K562 (cell line): ENCODE results near the gene TUBB2A. TPM values are rescaled to one million over a fixed set of nuclear protein-coding genes. Genes with fewer than 3 reads are reported as not detected.

Source experiments
- ATAC-seq: fragments of 200-7000 bp; cut with Tn5 transposase; 3 replicates; pipeline ENCODE4 v1.9.1; 2020; ENCODE audit warnings: moderate library complexity
- BruUV-seq: library from RNA; stranded (reverse); fragments of 400-500 nt; replicated peaks from 2 replicates; lab custom pipeline; 2021; lab: Mats Ljungman, UMichigan
- CTCF ChIA-PET: fragments of 300-600 bp; formaldehyde crosslinking; extraction: SDS; loops from one replicate; lab custom pipeline; 2021; ENCODE audit warnings: low intra/inter-chr PET ratio; lab: Yijun Ruan, JAX
- POLR2A ChIA-PET: fragments of 300-600, 350-650 bp; sonication (Branson Sonifier 250); formaldehyde crosslinking; extraction: SDS; loops from one replicate; lab custom pipeline; 2021; ENCODE audit warnings: antibody characterized with exemption, inconsistent platforms; lab: Yijun Ruan, JAX
- DNase-seq, 4 experiments: peaks; one replicate each; pipeline versions ENCODE4 v3.0.0 to v3.0.0-alpha.2; 2011 to 2018; ENCODE audit warnings: low spot score in 3 of 4, mixed read lengths in 3 of 4; ENCODE audit errors: extremely low read depth in 1 of 4
- FAIRE-seq: peaks from 2 replicates; lab custom pipeline; 2011; peaks lifted over from hg19 to GRCh38; lab: Jason Lieb, UNC
- H2AFZ ChIP-seq: 2 replicates; pipeline ENCODE4 v1.6.0; 2011; ENCODE audit warnings: low read depth, low read length, control low read depth, inconsistent platforms
- H3K27ac ChIP-seq: fragments of 200-600 bp; 3 replicates; pipeline ENCODE4 v1.8.0; 2011; ENCODE audit warnings: low read depth, mild to moderate bottlenecking, control low read depth, inconsistent platforms, low read length, moderate library complexity, mixed read lengths; ENCODE audit errors: extremely low read depth
- H3K27me3 ChIP-seq, 2 experiments: fragments of 300-600 bp in 1 of 2; 2 replicates in 1 of 2; 3 replicates in 1 of 2; pipeline versions ENCODE4 v1.6.0 to v1.8.0; 2011; ENCODE audit warnings: inconsistent platforms in 2 of 2, low read length in 2 of 2, mild to moderate bottlenecking in 1 of 2, mixed read lengths in 1 of 2, moderate library complexity in 1 of 2; ENCODE audit not compliant: control insufficient read depth in 2 of 2, insufficient read depth in 2 of 2
- H3K36me3 ChIP-seq: fragments of 300-600 bp; 3 replicates; pipeline ENCODE4 v1.8.0; 2011; ENCODE audit warnings: mild to moderate bottlenecking, low read length, inconsistent platforms; ENCODE audit not compliant: control insufficient read depth, insufficient read depth
- H3K4me1 ChIP-seq, 2 experiments: fragments of 200-600 bp in 1 of 2; replicated peaks in 1 of 2; 2 replicates in 1 of 2; 3 replicates in 1 of 2; pipeline versions ENCODE4 v1.5.1 to v1.8.0; 2011; ENCODE audit warnings: inconsistent platforms in 2 of 2, low read length in 2 of 2, mild to moderate bottlenecking in 1 of 2, mixed read lengths in 1 of 2, moderate library complexity in 1 of 2; ENCODE audit not compliant: control insufficient read depth in 2 of 2, insufficient read depth in 2 of 2
- H3K4me2 ChIP-seq: 2 replicates; pipeline ENCODE4 v1.6.1; 2011; ENCODE audit warnings: low read length, control low read depth, inconsistent platforms, mixed read lengths; ENCODE audit not compliant: insufficient read depth
- H3K4me3 ChIP-seq: fragments of 200-600 bp; sonication (generic), shearing (Covaris generic); 2 replicates; pipeline ENCODE4 v1.5.1; 2016; ENCODE audit warnings: control low read depth, inconsistent platforms
- H3K79me2 ChIP-seq: fragments of 200-600 bp; 3 replicates; pipeline ENCODE4 v1.8.0; 2011; ENCODE audit warnings: low read length, inconsistent platforms; ENCODE audit not compliant: control insufficient read depth, insufficient read depth
- H3K9ac ChIP-seq, 2 experiments: 2 replicates each; pipeline versions ENCODE4 v1.6.0 to v1.6.1; 2011; ENCODE audit warnings: low read depth in 2 of 2, low read length in 2 of 2, control low read depth in 1 of 2, inconsistent platforms in 1 of 2, mild to moderate bottlenecking in 1 of 2, mixed read lengths in 1 of 2; ENCODE audit not compliant: insufficient read depth in 1 of 2
- H3K9me1 ChIP-seq: one replicate; pipeline ENCODE4 v1.6.0; 2011; ENCODE audit warnings: inconsistent platforms, mild to moderate bottlenecking, low read length, moderate library complexity; ENCODE audit not compliant: control insufficient read depth, insufficient read depth
- H3K9me3 ChIP-seq: replicated peaks from 2 replicates; pipeline ENCODE4 v1.5.1; 2011; ENCODE audit warnings: low read depth, low read length, inconsistent platforms; ENCODE audit not compliant: control insufficient read depth, insufficient read depth
- H4K20me1 ChIP-seq: replicated peaks from 2 replicates; pipeline ENCODE4 v1.6.1; 2011; ENCODE audit warnings: low read length, inconsistent platforms, mixed read lengths; ENCODE audit not compliant: control insufficient read depth, insufficient read depth
- BMI1 ChIP-seq: fragments of 150-350 bp; IDR thresholded peaks from 2 replicates; pipeline ENCODE4 v1.6.1; 2014; ENCODE audit warnings: low read length
- ESRRA ChIP-seq: fragments of 450-650 bp; IDR thresholded peaks from 2 replicates; pipeline ENCODE4 v1.6.1; 2014; ENCODE audit warnings: low read depth, mild to moderate bottlenecking, moderate library complexity, borderline replicate concordance
- GTF2B ChIP-seq: IDR thresholded peaks from 2 replicates; pipeline ENCODE4 v1.6.1; 2011; ENCODE audit not compliant: insufficient read length; ENCODE audit errors: extremely low read depth
- KDM1A ChIP-seq, 2 experiments: fragments of 450-650 bp; IDR thresholded peaks; 2 replicates each; pipeline ENCODE4 v1.6.1; 2016; ENCODE audit warnings: mild to moderate bottlenecking in 2 of 2
- MTA3 ChIP-seq: fragments of 450-650 bp; formaldehyde crosslinking; IDR thresholded peaks from 2 replicates; pipeline ENCODE4 v1.6.1; 2017; ENCODE audit warnings: mild to moderate bottlenecking, borderline replicate concordance
- NFATC3 ChIP-seq: fragments of 450-650 bp; IDR thresholded peaks from 2 replicates; pipeline ENCODE4 v1.6.1; 2017; ENCODE audit warnings: mild to moderate bottlenecking
- PRDM10 ChIP-seq: fragments of 450-650 bp; IDR thresholded peaks from 2 replicates; pipeline ENCODE4 v1.6.1; 2018; ENCODE audit not compliant: partially characterized antibody
- RBM14 ChIP-seq: fragments of 200-400 bp; formaldehyde crosslinking; IDR thresholded peaks from 2 replicates; pipeline ENCODE4 v1.6.1; 2018; ENCODE audit warnings: low read depth, mild to moderate bottlenecking, low read length, moderate library complexity, borderline replicate concordance; ENCODE audit not compliant: insufficient read depth
- RFX1 ChIP-seq: fragments of 450-650 bp; IDR thresholded peaks from 2 replicates; pipeline ENCODE4 v1.6.1; 2016; ENCODE audit warnings: mild to moderate bottlenecking, moderate library complexity
- SIN3B ChIP-seq: fragments of 450-650 bp; IDR thresholded peaks from 2 replicates; pipeline ENCODE4 v1.6.1; 2017; ENCODE audit warnings: low read depth, mild to moderate bottlenecking, moderate library complexity
- SMARCA4 ChIP-seq: fragments of 450-650 bp; IDR thresholded peaks from 2 replicates; pipeline ENCODE4 v1.6.1; 2016
- THRAP3 ChIP-seq: fragments of 450-650 bp; IDR thresholded peaks from 2 replicates; pipeline ENCODE4 v1.6.1; 2016; ENCODE audit warnings: mild to moderate bottlenecking, inconsistent platforms, borderline replicate concordance
- ZEB2 ChIP-seq: fragments of 450-650 bp; IDR thresholded peaks from 2 replicates; pipeline ENCODE4 v1.6.1; 2016
- ZFX ChIP-seq: sonication (generic); formaldehyde crosslinking; IDR thresholded peaks from 2 replicates; pipeline ENCODE4 v1.8.0; 2022; ENCODE audit warnings: mild to moderate bottlenecking, missing genetic modification reagents, moderate library complexity
- ZNF239 ChIP-seq: fragments of 250-450 bp; sonication (Bioruptor Pico); IDR thresholded peaks from 2 replicates; pipeline ENCODE4 v1.4.0; 2020; ENCODE audit warnings: mild to moderate bottlenecking
- ZNF766 ChIP-seq: fragments of 200-800 bp; sonication (Bioruptor generic); conservative IDR thresholded peaks from 2 replicates; pipeline ENCODE4 v1.6.1; 2016; ENCODE audit warnings: missing genetic modification characterization, missing compliant biosample characterization
- WGBS: fragments of 100-300 bp; shearing (Covaris generic); methylation state at CpG from one replicate; pipeline ENCODE4 v1.1.6; 2016; ENCODE audit warnings: low coverage, mixed read lengths; ENCODE audit not compliant: insufficient coverage; ENCODE audit errors: missing lambda C conversion rate; 5-methylcytosine and 5-hydroxymethylcytosine counted together
- in situ Hi-C: fragments of 300-500 bp; cut with MboI; formaldehyde crosslinking; loops from 4 replicates; pipeline ENCODE4 v1.15.0; 2018; ENCODE audit warnings: inconsistent platforms, mixed read lengths
- intact Hi-C: fragments of 100-400 bp; cut with micrococcal nuclease; formaldehyde crosslinking; loops from 2 replicates; pipeline ENCODE4 v1.14.2; 2022
- polyA plus RNA-seq, 8 experiments: library from polyadenylated mRNA; depleted of rRNA in 4 of 8; stranded (reverse) in 5 of 8; unstranded in 3 of 8; fragments of >200 nt; fragmentation: Nextera tagmentation in 2 of 8; fragmentation: Illumina TruSeq in 1 of 8; extraction: Ambion mirVana in 2 of 8; extraction: Trizol in 1 of 8; gene quantifications; 2 replicates each; pipeline versions ENCODE4 v1.2.1 to v1.2.3, GENCODE V29; 2011 to 2014; ENCODE audit warnings: inconsistent platforms in 1 of 8, missing spikeins in 1 of 8
- total RNA-seq, 7 experiments: library from RNA; depleted of rRNA in 6 of 7; stranded (reverse); fragments of >200 nt in 6 of 7; fragmentation: Illumina TruSeq in 2 of 7; extraction: Trizol in 2 of 7; gene quantifications; 2 replicates each; pipeline versions ENCODE4 v1.2.1 to v1.2.3, GENCODE V29; 2011 to 2021; ENCODE audit warnings: low replicate concordance in 1 of 7

The TUBB2A gene
- total and polyA plus RNA-seq, 9 of the 15 experiments (the other 6 are each of a cell fraction or from before 2014, with no cell fraction given): 3.6 to 92.1 (median 45.6) TPM

- no peak for TF ChIP-seq GTF2B
- no peak for TF ChIP-seq THRAP3
These were observed 38.0 kb upstream of the TUBB2A start (continued) for GRCh38 chr6:3195420-3195694.

- in situ Hi-C loops (no loop called here), intact Hi-C loops (loop anchor here (2.0 kb wide), 1 partner anchor 32 kb away; no protein-coding TSS in a partner anchor)
- Histone ChIP-seq H3K9ac (peak overlapping the region; percentile 51 to 53), H4K20me1 (no peaks in the 10 kb centered on the region), H2AFZ (peak overlapping the region; percentile 92), H3K27me3 (no peaks in the 10 kb centered on the region), H3K79me2 (peaks cover 11% of the 10 kb centered on the region; the same call in 2 of the 3 replicates), H3K9me3 (peaks cover 12% of the 10 kb centered on the region; the same call in 1 of the 2 replicates), H3K9me1 (no peaks in the 10 kb centered on the region), H3K27ac (peak overlapping the region; percentile 65), H3K4me1 (peaks cover 14 to 16% of the 10 kb centered on the region in 2 experiments; a peak in 4 of 5 replicates), H3K4me2 (peak overlapping the region; percentile 74), H3K36me3 (no peaks in the 10 kb centered on the region), H3K4me3 (peak overlapping the region; percentile 27)
- ATAC-seq (peak; percentile 69), DNase-seq (peak in 1 of 4 experiments; percentile 29), FAIRE-seq (no peak)
- ChIA-PET CTCF (no interaction called here), POLR2A (interaction anchor here (0.9 to 2.2 kb wide), 7 partner anchors 8 to 37 kb away, joined by 3 to 8 read pairs (median 5); partner anchors contain the start of gene TUBB2A)
- BruUV-seq: TSS peak; percentile 86
- WGBS: 53% methylated on average over 19 of the region's 19 CpGs
- TF ChIP-seq ZNF239 (peak; percentile 93), SMARCA4 (0 out of 2 replicates have a peak, but pooled peaks have one; percentile 10), ZNF766 (CRISPR knock-in tag) (0 out of 2 replicates have a peak, but pooled peaks have one; percentile 5), ZFX (CRISPR knock-in tag) (peak; percentile 53; the same call in 1 of the 2 replicates), NFATC3 (0 out of 2 replicates have a peak, but pooled peaks have one; percentile 17), SIN3B (no peak), ESRRA (no peak), PRDM10 (no peak), MTA3 (0 out of 2 replicates have a peak, but pooled peaks have one; percentile 10), KDM1A (IDR thresholded peaks at IDR 0.05) (peak in 1 of 2 experiments; percentile 38; a peak in 2 of 4 replicates), BMI1 (no peak), ZEB2 (0 out of 2 replicates have a peak, but pooled peaks have one; percentile 14), RFX1 (peak; percentile 83), RBM14 (no peak)
These were observed 37.4 kb upstream of the TUBB2A start for GRCh38 chr6:3194535-3195419.
